Tibial nerve (tissue), 4 donors: ENCODE measurements around the gene PNO1. TPM values are rescaled to one million over a fixed set of nuclear protein-coding genes. Genes with fewer than 3 reads are reported as not detected.

Source experiments
- DNase-seq, 2 donors: peaks; one replicate each; pipeline ENCODE4 v3.0.0-alpha.2; 2019; ENCODE audit warnings: low spot score in 2 of 2
- H3K27ac ChIP-seq, 4 donors: fragments of 200-600 bp; sonication (generic) in 3 of 4; one replicate each; pipeline ENCODE4 v1.5.1; 2017 to 2019; ENCODE audit warnings: mild to moderate bottlenecking in 1 of 4
- H3K27me3 ChIP-seq, 2 donors: fragments of 200-600 bp; sonication (generic) in 1 of 2; one replicate each; pipeline versions ENCODE4 v1.5.1 to v1.6.0; 2017 to 2019
- H3K36me3 ChIP-seq, 3 donors: fragments of 200-600 bp; sonication (generic); one replicate each; pipeline ENCODE4 v1.5.1; 2018 to 2019
- H3K4me1 ChIP-seq, 4 donors: fragments of 200-600 bp; sonication (generic) in 3 of 4; one replicate each; pipeline ENCODE4 v1.5.1; 2017 to 2019
- H3K4me3 ChIP-seq, 4 donors: fragments of 200-600 bp; sonication (generic) in 3 of 4; one replicate each; pipeline ENCODE4 v1.5.1; 2017 to 2019; ENCODE audit warnings: mild to moderate bottlenecking in 1 of 4, moderate library complexity in 1 of 4
- H3K9me3 ChIP-seq, 4 donors: fragments of 200-600 bp; sonication (generic) in 3 of 4; one replicate each; pipeline ENCODE4 v1.5.1; 2017 to 2019
- EP300 ChIP-seq, 2 donors: sonication (generic); formaldehyde crosslinking; IDR thresholded peaks; one replicate each; pipeline ENCODE4 v1.6.1; 2017; ENCODE audit warnings: antibody characterized with exemption in 2 of 2, mild to moderate bottlenecking in 1 of 2
- POLR2A ChIP-seq, 2 donors: fragments of 450-650 bp; IDR thresholded peaks; one replicate each; pipeline ENCODE4 v1.6.1; 2017; ENCODE audit warnings: antibody characterized with exemption in 2 of 2, mild to moderate bottlenecking in 2 of 2, moderate library complexity in 2 of 2
- WGBS, 2 donors: methylation state at CpG; one replicate each; pipeline ENCODE4 v1.1.5; 2018; 5-methylcytosine and 5-hydroxymethylcytosine counted together
- total RNA-seq, 4 donors: library from RNA; depleted of rRNA; stranded (reverse); fragments of >200 nt; gene quantifications; one replicate each; pipeline ENCODE4 v1.1.0, GENCODE V29; 2016
- TF ChIP-seq, protein P1 (sequence below), 5 experiments: fragments of 200-600 bp in 3 of 5; fragments of 450-650 bp in 2 of 5; sonication (generic) in 3 of 5; IDR thresholded peaks; one replicate each; pipeline ENCODE4 v1.5.1; 2016 to 2019; ENCODE audit warnings: antibody characterized with exemption in 5 of 5, mild to moderate bottlenecking in 3 of 5, moderate library complexity in 2 of 5

The PNO1 gene
- total RNA-seq, 4 donors from 2014 or later, result 12.7 to 28.5 (median 15.4) TPM

DNA sequence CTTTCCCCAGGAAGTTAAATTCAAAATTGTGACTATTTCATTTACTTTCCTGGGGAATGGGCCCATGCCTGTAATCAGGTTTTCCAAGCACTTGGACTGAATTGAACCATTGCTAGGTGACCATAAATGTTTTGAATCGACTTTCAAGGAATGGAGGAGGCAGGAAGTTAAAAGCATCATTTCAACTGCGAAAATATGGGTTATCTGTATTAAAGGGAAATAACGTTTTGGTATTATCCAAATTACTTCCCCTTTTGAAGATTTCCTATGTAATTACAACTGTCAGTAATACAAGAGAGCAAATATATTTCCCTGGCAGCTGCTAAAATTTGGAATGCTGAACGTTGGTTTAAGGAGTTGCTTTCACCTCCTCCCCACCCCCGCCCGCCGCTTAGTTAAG lies 19.0 kb downstream of the PNO1 start:
- no peak for TF ChIP-seq EP300 (IDR thresholded peaks at IDR 0.05)
- TF ChIP-seq POLR2A (IDR thresholded peaks at IDR 0.05), result no peak
- TF ChIP-seq, protein P1, sequence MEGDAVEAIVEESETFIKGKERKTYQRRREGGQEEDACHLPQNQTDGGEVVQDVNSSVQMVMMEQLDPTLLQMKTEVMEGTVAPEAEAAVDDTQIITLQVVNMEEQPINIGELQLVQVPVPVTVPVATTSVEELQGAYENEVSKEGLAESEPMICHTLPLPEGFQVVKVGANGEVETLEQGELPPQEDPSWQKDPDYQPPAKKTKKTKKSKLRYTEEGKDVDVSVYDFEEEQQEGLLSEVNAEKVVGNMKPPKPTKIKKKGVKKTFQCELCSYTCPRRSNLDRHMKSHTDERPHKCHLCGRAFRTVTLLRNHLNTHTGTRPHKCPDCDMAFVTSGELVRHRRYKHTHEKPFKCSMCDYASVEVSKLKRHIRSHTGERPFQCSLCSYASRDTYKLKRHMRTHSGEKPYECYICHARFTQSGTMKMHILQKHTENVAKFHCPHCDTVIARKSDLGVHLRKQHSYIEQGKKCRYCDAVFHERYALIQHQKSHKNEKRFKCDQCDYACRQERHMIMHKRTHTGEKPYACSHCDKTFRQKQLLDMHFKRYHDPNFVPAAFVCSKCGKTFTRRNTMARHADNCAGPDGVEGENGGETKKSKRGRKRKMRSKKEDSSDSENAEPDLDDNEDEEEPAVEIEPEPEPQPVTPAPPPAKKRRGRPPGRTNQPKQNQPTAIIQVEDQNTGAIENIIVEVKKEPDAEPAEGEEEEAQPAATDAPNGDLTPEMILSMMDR (IDR thresholded peaks at IDR 0.05), result no peak
- Histone ChIP-seq H3K27ac (no peak overlapping the region), H3K36me3 (peaks cover 0 to 75% (median 4%) of the 10 kb centered on the region in 3 donors)

DNA sequence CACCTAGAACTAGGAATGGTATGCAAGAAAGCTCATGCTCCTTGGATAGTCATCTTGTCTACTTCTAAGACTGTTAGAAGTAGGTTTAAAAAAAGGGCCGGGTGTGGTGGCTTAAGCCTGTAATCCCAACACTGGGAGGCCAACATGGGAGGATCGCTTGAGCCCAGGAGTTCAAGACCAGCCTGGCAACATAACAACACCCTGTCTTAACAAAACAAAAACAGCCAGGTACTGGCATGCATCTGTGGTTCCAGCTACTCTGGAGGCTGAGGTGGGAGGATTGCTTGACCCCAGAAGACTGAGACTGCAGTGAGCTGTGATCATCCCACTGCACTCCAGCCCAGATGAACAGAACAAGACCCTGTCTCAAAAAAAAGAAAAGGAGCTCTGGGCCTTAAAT lies 19.9 kb downstream of the PNO1 start:
- DNase-seq, result no peak
- H3K36me3 ChIP-seq, result peaks cover 0 to 73% (median 4%) of the 10 kb centered on the region in 3 donors
- no peak overlapping the region for H3K27ac ChIP-seq
- TF ChIP-seq EP300 (IDR thresholded peaks at IDR 0.05), result no peak
- TF ChIP-seq POLR2A (IDR thresholded peaks at IDR 0.05), result no peak
- TF ChIP-seq, protein P1 (IDR thresholded peaks at IDR 0.05), result no peak
- no peaks in the 10 kb centered on the region for H3K27me3 ChIP-seq
- no peaks in the 10 kb centered on the region for H3K9me3 ChIP-seq
- H3K4me1 ChIP-seq, result no peaks in the 10 kb centered on the region
- H3K4me3 ChIP-seq, result no peak overlapping the region
- WGBS, 2 donors, result 44 to 91% methylated on average over 2 of the region's 2 CpGs

More for the DNA sequence above, 19.0 kb downstream of the PNO1 start:
- Histone ChIP-seq H3K4me1 (no peaks in the 10 kb centered on the region), H3K4me3 (no peak overlapping the region), H3K9me3 (no peaks in the 10 kb centered on the region), H3K27me3 (no peaks in the 10 kb centered on the region)
- no peak for DNase-seq
- 74 to 80% methylated on average over 7 of the region's 7 CpGs for WGBS, 2 donors

DNA sequence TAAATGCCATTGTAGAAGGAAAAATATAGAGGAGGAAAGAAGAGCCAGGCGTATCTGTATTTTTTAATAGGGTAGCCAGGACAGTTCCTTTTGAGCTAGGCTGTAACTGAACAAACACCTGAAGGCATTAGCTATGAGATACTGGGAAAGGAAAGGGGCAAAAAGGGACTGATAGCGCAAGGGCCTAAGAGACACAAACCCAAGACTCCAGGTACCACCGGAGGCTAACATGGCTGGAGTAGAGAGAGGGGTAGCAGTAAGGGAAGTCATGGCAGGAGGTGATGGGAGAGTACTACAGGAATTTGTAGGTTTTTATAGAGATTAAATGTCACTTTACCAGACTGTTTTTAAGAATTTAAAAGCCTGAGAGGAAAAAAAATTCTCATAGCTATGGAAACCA lies 20.7 kb downstream of the PNO1 start:
- Histone ChIP-seq H3K27ac (no peak overlapping the region), H3K27me3 (no peaks in the 10 kb centered on the region), H3K4me3 (no peak overlapping the region), H3K9me3 (no peaks in the 10 kb centered on the region), H3K36me3 (peaks cover 0 to 75% (median 4%) of the 10 kb centered on the region in 3 donors), H3K4me1 (no peaks in the 10 kb centered on the region)
- no peak for DNase-seq
- TF ChIP-seq POLR2A (IDR thresholded peaks at IDR 0.05), result no peak
- TF ChIP-seq, protein P1 (IDR thresholded peaks at IDR 0.05), result no peak
- no peak for TF ChIP-seq EP300 (IDR thresholded peaks at IDR 0.05)
- 95 to 97% methylated on average over 3 of the region's 3 CpGs for WGBS, 2 donors

DNA sequence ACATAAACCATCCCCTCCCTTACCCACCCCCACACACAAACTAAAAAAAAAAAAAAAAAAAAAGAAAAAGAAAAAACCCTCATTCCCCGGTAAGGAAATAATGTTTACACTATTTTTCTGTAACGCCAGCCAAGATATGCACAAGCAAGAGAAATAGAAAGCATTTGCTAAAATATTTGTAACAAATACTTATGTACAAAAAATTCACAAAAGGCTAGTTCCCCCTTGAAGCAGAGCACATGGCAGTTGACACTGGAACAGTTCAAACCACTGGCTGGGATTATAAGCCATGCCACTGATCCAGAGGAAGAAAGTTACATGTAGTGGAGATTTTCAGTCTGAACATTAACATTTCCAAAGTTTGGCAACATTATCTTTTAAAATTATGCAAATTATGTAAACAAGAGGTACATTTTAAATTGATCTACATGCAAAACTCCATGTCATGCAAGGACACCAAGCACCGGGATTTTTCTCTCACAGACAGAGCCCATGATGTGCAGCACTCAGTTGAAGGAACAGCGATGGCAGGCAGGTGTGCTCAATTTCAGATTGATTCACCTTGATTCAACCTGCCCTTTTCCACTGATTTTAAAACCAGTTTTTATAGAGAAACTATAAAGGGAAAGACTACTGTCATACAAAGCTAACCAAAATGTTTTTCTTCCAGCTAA lies 21.4 kb downstream of the PNO1 start:
- Histone ChIP-seq H3K9me3 (no peaks in the 10 kb centered on the region), H3K27me3 (no peaks in the 10 kb centered on the region), H3K4me1 (peaks cover 0 to 5% (median 0%) of the 10 kb centered on the region in 4 donors), H3K27ac (no peak overlapping the region), H3K4me3 (no peak overlapping the region), H3K36me3 (peaks cover 0 to 75% (median 4%) of the 10 kb centered on the region in 3 donors)
- 64% methylated on average over 4 of the region's 4 CpGs for WGBS, 2 donors
- no peak for DNase-seq
- TF ChIP-seq, protein P1 (IDR thresholded peaks at IDR 0.05), result no peak
- TF ChIP-seq EP300 (IDR thresholded peaks at IDR 0.05) (no peak), POLR2A (IDR thresholded peaks at IDR 0.05) (no peak)

DNA sequence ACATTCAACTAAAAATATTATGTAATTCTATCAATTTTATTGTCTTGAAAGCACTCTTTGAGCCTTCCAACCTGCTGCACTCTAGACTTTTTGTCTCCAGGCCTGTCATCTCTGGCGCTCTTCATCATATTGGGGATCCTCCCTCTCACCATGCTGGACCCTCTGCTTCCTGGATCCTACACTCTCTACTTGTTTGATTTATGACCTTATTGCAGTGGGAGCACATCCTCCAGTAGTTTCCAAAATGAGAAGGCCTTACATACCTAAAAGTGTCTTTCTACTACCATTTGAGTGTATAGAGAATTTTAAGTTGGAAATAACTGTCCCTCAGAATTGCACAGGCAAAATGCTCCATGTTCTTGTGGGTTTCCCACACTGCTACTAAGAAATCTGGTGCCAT lies 25.2 kb downstream of the PNO1 start:
- H3K27me3 ChIP-seq, result no peaks in the 10 kb centered on the region
- DNase-seq, result no peak
- H3K9me3 ChIP-seq, result no peaks in the 10 kb centered on the region
- no peak overlapping the region for H3K4me3 ChIP-seq
- 97 to 100% methylated on average over 1 of the region's 1 CpG for WGBS, 2 donors
- peaks cover 0 to 47% (median 4%) of the 10 kb centered on the region in 3 donors for H3K36me3 ChIP-seq
- peaks cover 0 to 5% (median 0%) of the 10 kb centered on the region in 4 donors for H3K4me1 ChIP-seq
- H3K27ac ChIP-seq, result no peak overlapping the region
- TF ChIP-seq EP300 (IDR thresholded peaks at IDR 0.05) (no peak), POLR2A (IDR thresholded peaks at IDR 0.05) (no peak)
- TF ChIP-seq, protein P1 (IDR thresholded peaks at IDR 0.05), result no peak
